ENCODE results near the gene LRRC41. TPM values are rescaled to one million over a fixed set of nuclear protein-coding genes. Genes with fewer than 3 reads are reported as not detected.
"Not testable (repeated sequence)": the region's sequence is repeated elsewhere in the genome, so short reads cannot be mapped to it uniquely, and the experiment has no call there.

LRRC41 gene
- total and polyA plus RNA-seq, 8 donors, result 21.6 to 110 (median 42.7) TPM

GRCh38 chr1:46236882-46237281, 66.5 kb downstream of the LRRC41 start:
- no peak overlapping the region for H3K4me3 ChIP-seq
- TF ChIP-seq EP300 (IDR thresholded peaks at IDR 0.05), result no peak
- no peak for TF ChIP-seq CTCF (IDR thresholded peaks at IDR 0.05)
- no peak for TF ChIP-seq POLR2A (IDR thresholded peaks at IDR 0.05)
- TF ChIP-seq POLR2AphosphoS5 (IDR thresholded peaks at IDR 0.05), result no peak
- H3K36me3 ChIP-seq, result no peaks in the 10 kb centered on the region
- no peak for DNase-seq
- intact Hi-C loops (cut with DNase I; ENCODE audit: low total_unique reads), result no loop called here
- H3K9me3 ChIP-seq, result peaks cover 0 to 13% (median 8%) of the 10 kb centered on the region in 4 donors
- H3K4me1 ChIP-seq, result no peaks in the 10 kb centered on the region
- WGBS, 5 donors, result 91 to 96% (median 92%) methylated on average over 4 of the region's 4 CpGs
- H3K27ac ChIP-seq, result no peak overlapping the region
- H3K27me3 ChIP-seq, result no peaks in the 10 kb centered on the region

GRCh38 chr1:46231231-46231630, 72.2 kb downstream of the LRRC41 start:
- intact Hi-C loops (cut with DNase I; ENCODE audit: low total_unique reads); H3K4me1 ChIP-seq; H3K27ac ChIP-seq; H3K9me3 ChIP-seq; H3K36me3 ChIP-seq; H3K4me3 ChIP-seq; DNase-seq; H3K27me3 ChIP-seq: not testable (repeated sequence)
- WGBS, 5 donors, result 89 to 98% (median 98%) methylated on average over 3 of the region's 3 CpGs

Other genes starting within 250 kb of the LRRC41 start
- 10 to 100 TPM; 10.4 to 33.8 (median 15.2) TPM for gene PIK3R3, start 171.0 kb downstream of the LRRC41 start, total RNA-seq
- gene PIK3R3, start 171.0 kb downstream of the LRRC41 start, polyA plus RNA-seq, result 1 to 10 TPM; 3.4 to 4.9 (median 3.7) TPM
- gene TSPAN1, start 128.5 kb downstream of the LRRC41 start, total RNA-seq, result 100 to 1,000 TPM in 2 of 5 donors, 10 to 100 TPM in 3; 52.1 to 154 (median 79.9) TPM
- gene TSPAN1, start 128.5 kb downstream of the LRRC41 start, polyA plus RNA-seq, result 100 to 1,000 TPM in 1 of 3 donors, 10 to 100 TPM in 2; 35.9 to 131 (median 38.5) TPM
- not detected for gene P3R3URF, start 127.1 kb downstream of the LRRC41 start, total RNA-seq
- gene P3R3URF, start 127.1 kb downstream of the LRRC41 start, polyA plus RNA-seq, result not detected
- gene POMGNT1, start 105.2 kb downstream of the LRRC41 start, total RNA-seq, result 10 to 100 TPM in 4 of 5 donors, 1 to 10 TPM in 1; 2.9 to 47.3 (median 30.9) TPM
- 10 to 100 TPM; 32.1 to 41.5 (median 40.3) TPM for gene POMGNT1, start 105.2 kb downstream of the LRRC41 start, polyA plus RNA-seq
- gene LURAP1, start 100.3 kb downstream of the LRRC41 start, total RNA-seq, result 10 to 100 TPM in 1 of 5 donors, 1 to 10 TPM in 3, not detected in 1; 1.2 to 30.8 (median 6.0) TPM
- 1 to 10 TPM; 2.9 to 4.4 (median 3.4) TPM for gene LURAP1, start 100.3 kb downstream of the LRRC41 start, polyA plus RNA-seq
- gene RAD54L, start 55.9 kb downstream of the LRRC41 start, total RNA-seq, result 10 to 100 TPM in 2 of 5 donors, 1 to 10 TPM in 2, under 1 TPM in 1; 0.45 to 99.6 (median 3.9) TPM
- gene RAD54L, start 55.9 kb downstream of the LRRC41 start, polyA plus RNA-seq, result 1 to 10 TPM; 2.6 to 6.5 (median 3.2) TPM
- 100 to 1,000 TPM; 200 to 379 (median 296) TPM for gene UQCRH, start 82 bp upstream of the LRRC41 start, total RNA-seq
- 100 to 1,000 TPM; 632 to 710 (median 677) TPM for gene UQCRH, start 82 bp upstream of the LRRC41 start, polyA plus RNA-seq
- 10 to 100 TPM in 3 of 5 donors, 1 to 10 TPM in 2; 1.2 to 56.7 (median 15.4) TPM for gene NSUN4, start 37.2 kb upstream of the LRRC41 start, total RNA-seq
- gene NSUN4, start 37.2 kb upstream of the LRRC41 start, polyA plus RNA-seq, result 10 to 100 TPM in 1 of 3 donors, 1 to 10 TPM in 2; 6.6 to 15.4 (median 7.4) TPM
- 100 to 1,000 TPM in 2 of 5 donors, 10 to 100 TPM in 3; 25.3 to 419 (median 52.9) TPM for gene FAAH, start 90.7 kb upstream of the LRRC41 start, total RNA-seq
- gene FAAH, start 90.7 kb upstream of the LRRC41 start, polyA plus RNA-seq, result 10 to 100 TPM; 42.8 to 45.3 (median 45.0) TPM
- gene DMBX1, start 186.2 kb upstream of the LRRC41 start, total RNA-seq, result not detected
- gene DMBX1, start 186.2 kb upstream of the LRRC41 start, polyA plus RNA-seq, result not detected
- not detected for gene KNCN, start 248.0 kb upstream of the LRRC41 start, total RNA-seq
- not detected for gene KNCN, start 248.0 kb upstream of the LRRC41 start, polyA plus RNA-seq